Umbilical cord (tissue), 2 donors: ENCODE results near the gene LPIN1. TPM values are rescaled to one million over a fixed set of nuclear protein-coding genes. Genes with fewer than 3 reads are reported as not detected.
A peak's percentile ranks its signal among the peaks of the same experiment; 100 is the strongest.
"Not testable (repeated sequence)": the region's sequence is repeated elsewhere in the genome, so short reads cannot be mapped to it uniquely, and the experiment has no call there.

ENCODE experiments used
- DNase-seq: peaks from one replicate; pipeline ENCODE4 v3.0.0-alpha.2; 2015; ENCODE audit warnings: low spot score
- total RNA-seq: library from RNA; depleted of rRNA; stranded (reverse); fragments of >200 nt; gene quantifications from one replicate; pipeline ENCODE4 v1.2.3, GENCODE V29; 2014; ENCODE audit warnings: low replicate concordance; ENCODE audit not compliant: insufficient read depth

LPIN1 gene
- total RNA-seq, 1 donor from 2014 or later: 23.1 TPM

DNA sequence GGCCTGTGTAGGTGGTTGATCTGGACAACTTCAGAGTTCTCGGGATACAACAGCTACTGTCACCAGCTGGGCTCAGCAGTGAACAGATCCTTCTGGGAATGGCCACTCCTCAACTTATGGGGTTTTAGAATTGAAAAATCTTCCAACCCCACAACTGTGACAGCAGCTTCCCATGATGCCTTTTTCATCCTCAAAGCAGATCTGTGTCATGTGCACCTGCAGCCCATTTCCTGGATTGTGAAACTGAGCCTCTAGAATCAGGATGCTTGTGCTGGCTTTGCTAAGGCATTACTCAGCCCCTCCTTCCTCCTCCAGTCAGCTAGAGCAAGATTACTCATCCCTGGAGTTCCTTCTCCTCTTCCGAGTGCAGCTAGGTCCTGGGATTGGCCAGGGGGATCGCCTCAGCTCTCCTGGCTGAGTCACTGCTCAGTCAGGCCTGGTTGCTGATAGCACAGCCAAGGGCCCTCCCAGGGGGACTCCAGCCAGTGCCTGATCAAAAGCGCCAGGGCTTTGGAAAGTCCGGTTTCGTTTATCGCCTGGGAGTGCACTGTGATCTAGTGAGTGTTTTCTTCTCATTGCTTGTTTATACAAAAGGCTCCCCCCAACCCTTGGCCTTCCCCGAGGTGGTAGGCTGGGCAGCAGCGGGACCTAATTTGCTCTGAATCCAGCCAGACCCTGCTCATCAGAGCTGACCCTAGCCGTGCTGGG, 2.4 kb upstream of the LPIN1 start:
- DNase-seq: peak; percentile 99

DNA sequence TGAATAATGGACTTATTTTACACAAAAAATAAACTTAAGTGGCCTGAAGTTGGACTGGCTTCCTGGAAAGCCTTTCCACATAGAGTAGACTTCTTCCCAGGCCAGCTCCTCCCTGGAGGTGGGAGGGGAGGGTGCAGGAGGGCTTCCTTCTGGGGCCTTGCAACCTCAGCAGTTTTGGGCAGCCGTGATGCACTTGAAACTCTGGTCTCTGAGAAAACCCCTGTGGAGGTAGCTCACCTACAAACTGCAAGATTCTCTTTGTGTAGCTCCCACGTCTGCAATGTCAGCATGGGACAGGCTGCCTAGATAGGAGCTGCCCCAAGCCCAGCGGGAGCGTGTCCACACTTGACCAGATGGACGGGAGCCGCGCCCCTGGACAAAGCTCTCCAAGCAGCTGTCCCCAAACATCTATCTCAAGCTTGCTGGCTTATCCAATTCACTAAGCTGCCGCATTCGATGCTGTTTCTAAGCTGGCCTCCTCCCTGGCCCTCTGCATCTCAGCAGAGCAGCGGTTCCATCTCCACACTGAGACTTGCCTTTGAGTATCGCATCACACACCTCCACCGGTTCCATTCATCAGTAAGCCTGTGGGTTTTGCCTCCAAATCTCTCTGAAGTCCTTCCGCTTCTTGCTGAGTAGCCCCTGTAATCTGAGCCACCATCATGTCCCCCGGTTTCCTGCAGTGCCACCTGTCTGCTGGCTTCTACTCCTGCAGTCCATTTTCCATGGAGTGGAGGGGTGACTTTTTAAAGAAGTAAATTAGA, 1.6 kb upstream of the LPIN1 start:
- DNase-seq: peak; percentile 71

DNA sequence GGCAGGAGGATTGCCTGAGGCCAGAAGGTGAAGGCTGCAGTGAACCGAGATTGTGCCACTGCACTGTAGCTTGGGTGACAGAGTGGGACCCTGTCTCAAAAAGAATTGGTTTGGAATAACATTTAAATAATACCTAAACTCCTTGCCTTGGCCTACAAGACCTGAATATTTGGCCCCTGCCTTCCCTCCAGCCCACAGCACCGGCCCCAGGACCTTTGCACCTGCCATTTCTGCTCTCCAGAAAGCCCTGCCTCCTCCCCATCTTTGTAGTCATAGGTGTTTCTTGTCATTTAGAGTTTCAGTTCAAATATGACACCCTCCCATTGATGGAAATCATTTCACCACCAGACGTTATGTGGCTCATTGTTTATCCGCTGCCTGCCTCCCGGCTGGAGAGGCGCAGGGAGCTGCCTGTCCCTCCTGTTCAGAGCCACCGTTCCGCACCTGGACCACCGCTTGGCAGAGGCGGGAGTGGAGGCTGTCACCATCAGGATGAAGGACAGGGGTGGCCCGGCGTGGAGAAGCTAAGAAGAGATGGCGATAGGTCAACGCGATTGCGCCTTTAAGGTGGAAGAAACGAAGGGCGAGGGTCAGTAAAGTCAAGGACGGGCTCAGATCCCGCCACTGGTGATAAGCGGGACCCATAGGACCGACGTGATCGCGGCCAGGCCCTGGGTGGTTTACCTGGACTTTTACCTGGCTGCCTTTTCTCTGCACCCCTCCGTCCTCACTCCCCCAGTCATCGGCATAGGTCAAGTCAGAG, 638 bp upstream of the LPIN1 start:
- DNase-seq: no peak

DNA sequence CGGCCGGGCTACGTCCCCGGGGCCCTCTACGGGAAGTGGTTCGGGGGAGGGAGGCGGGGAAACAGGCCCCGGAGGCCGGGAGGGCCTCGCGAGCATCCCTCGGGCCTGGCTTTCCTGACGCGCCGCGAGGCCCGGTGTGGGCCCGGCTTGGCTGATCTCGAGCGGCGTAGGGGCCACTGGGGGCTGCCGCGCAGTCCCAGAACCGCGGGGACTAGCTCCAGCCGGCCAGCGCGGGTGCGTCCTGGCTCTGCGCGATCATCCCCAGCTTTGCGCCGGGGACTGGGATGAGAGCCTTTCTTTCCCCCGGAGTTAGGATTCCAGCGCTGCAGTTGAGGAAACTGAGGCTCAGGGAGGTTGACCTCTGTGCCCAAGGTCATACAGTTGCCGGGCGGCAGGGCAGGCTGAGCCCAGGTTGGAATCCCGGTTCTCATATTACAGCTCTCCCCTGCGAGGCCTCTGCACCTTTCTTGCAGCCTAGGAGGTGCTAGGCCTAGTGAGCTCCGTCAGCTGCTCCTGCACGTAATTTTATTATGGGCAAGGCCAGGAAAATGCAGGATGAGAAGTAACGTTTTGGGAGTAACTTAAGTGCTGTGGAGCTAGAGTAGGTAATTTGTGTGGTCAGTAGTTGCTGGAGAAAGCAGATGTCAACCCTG, 501 bp downstream of the LPIN1 start:
- peak; percentile 38 for DNase-seq

DNA sequence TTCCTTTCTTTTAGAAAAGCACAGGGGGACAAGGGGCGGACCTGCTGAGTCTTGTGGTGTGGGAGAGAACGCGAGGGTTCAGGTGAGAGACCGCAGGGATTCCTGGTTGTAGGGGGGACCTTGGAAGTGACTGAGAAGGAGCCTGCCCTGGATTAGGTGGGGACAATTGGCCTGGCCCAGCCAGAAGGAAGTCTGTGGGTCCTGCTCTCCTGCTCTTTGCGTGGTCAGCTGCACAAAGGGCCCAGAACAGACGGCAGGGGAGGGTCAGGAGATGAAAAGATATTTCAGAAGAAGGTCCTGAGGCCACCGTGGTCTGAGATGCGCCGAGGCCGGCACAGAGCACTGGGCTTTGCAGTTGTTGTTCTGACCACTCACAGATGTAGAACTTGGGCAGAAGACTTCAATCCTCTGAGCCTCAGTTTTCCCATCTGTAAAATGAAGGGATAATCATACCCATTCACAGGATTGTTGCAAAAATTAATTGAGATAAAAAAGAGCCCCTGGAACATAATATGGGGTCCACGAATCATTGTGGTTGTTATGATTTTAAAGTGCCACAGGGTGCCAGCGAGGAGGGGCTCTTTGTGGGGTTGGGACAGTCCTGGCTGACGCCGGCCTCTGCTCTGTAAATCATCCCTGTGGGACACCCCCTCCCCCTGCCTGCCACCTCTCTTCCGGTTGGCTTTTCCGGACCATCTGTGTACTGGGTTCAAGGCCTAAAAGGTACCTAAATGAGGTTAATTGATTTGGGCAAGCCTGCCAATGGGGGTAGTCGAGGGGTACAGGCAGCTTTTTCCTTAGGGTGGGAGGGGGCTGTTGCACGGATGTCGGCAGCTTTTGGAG, 1.8 kb downstream of the LPIN1 start:
- no peak for DNase-seq

DNA sequence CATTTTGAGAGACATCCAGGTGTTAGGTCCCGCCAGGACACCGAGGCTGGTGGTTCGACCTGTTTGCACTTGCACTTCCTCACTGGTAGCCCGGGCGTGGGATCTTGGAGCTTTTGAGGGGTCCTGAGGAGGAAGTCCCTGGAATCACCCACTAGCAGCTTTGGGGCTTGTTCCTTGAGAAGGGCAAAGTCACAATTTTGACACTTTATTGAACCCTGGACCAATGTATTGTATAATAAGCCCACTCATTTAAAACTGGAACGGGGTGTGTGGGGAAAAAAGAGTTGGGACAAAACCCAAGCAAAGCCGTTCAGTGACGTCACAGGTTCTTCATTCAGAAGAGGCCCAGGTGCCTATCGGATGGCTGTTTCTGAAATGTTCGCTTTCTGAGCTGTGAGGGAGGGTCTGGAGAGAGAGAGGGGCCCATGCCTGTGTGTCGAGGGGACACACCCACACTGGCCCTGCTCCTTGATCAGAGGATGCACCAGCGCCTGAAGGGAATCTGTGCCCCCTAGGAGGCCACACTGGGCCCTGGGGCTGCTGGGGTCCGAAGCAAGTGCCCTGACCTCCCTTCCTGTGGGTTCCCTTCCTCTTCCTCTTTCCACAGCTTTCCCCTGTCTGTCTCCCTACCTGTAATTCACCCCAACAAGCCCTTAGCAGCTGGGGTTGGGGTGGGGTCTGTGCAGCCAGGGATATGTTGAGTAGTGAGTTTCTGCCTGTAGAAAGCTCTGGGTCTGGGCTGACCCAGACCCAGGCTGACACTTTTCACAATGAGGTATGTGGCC, 2.6 kb downstream of the LPIN1 start:
- DNase-seq: no peak

DNA sequence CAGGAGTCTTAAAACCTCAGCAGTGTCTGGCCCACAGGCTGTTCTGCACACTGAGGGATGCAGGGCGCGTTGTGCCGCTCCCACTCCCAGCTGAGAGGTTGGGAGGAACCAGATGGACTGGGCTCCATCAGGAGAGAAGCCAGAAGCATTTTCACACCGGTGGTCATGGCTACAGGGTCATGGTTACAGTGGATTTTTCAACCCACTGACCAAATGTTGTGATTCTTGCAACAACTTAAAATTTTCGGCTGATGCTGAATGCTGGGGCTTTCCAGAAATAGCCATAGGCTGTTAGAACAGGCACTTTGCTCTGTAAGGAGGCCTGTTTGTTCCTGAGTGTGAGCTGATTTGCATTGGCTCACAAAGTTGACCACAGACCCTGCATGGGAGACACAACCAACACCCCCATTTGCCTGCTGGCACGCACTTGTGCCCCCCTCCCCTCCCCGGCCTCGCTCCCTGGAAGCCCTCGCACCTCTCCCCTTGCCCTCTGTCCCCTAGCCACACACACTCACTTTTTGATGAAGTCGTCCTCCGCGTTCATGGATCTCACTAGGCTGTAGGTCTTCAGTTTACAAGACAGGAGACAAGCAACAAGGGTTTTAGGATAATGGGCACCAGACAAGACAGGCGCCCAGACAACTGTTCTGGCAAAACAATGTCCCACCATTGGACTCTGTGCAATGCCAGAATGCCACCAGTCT, 3.4 kb downstream of the LPIN1 start:
- DNase-seq: no peak

DNA sequence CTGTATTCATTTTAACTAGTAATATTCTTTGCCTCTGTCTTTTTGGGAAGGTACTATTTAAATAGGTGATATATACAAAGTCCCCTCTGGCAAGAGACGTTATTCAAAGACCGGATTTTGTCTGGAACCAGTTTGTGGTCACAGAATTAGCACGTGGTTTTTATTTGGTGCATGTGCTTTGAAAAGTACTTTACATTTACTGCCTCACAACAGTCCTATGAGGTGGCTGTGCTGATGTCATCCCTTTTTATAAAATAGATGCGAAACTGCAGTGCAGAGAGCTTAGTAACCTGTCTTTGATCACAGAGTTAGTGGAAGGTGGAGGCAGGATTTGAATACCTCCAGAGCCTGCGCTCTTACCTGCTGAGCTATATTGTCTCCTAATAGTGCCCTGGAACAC, 4.0 kb downstream of the LPIN1 start:
- no peak for DNase-seq

DNA sequence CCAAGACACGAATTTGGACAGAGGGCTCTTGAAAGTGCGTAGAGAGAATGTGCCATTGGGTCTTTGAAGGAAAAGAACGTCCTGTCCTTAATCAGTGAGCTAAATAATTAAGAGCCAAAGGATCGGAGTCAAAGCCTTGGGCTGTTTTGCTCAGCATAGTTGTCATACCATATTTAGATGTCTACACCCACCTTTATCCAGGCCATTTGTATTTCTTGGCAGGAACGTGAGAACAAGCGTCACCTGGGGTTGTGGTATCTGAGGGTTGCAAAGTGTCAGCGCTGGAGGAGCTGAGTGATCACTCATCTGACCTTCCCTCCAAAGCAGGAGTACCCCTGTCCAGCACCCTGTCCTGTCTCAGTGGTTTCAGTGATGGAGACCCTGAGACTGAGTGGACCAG, 4.5 kb downstream of the LPIN1 start:
- DNase-seq: no peak

DNA sequence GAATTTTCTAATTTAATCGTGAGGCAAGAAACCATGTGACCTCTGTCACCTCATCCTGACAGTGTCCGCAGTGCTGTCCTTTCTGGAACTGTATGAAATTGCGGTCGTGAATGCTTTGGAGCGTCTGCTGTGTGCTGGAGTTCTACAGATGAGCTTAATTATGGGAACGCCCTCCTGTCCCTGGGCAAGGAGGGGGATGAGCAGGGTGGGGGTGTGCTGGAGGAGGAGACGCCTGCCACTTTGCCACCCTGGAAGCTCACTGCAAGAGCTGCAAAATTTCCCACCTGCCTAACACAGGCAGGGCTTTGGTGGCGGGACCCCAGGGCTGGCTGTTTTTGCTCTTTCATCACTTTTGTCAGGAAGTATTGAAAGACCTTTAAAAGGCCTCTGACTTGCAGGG, 6.5 kb downstream of the LPIN1 start:
- DNase-seq: no peak

DNA sequence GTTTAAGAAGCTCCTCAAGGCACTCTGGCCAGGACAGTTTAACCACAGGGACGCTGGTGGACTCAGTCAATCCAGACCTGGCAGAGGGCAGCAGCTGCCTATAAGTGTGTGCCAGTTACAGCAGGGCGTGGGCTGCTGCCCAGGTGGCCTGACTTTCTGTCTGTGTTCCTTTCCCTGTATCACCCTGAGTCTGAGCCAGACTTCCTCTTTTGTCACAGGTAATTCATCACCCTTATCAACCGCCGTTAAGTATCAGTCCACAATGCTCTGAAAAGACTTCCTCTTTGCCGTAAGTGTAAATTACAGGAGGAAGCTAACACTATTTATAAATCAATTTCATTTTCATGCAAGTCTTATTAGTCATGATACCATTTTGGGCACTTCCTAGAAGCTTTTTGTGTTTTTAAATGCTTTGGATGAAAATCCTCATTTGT, 7.0 kb downstream of the LPIN1 start:
- DNase-seq: no peak

DNA sequence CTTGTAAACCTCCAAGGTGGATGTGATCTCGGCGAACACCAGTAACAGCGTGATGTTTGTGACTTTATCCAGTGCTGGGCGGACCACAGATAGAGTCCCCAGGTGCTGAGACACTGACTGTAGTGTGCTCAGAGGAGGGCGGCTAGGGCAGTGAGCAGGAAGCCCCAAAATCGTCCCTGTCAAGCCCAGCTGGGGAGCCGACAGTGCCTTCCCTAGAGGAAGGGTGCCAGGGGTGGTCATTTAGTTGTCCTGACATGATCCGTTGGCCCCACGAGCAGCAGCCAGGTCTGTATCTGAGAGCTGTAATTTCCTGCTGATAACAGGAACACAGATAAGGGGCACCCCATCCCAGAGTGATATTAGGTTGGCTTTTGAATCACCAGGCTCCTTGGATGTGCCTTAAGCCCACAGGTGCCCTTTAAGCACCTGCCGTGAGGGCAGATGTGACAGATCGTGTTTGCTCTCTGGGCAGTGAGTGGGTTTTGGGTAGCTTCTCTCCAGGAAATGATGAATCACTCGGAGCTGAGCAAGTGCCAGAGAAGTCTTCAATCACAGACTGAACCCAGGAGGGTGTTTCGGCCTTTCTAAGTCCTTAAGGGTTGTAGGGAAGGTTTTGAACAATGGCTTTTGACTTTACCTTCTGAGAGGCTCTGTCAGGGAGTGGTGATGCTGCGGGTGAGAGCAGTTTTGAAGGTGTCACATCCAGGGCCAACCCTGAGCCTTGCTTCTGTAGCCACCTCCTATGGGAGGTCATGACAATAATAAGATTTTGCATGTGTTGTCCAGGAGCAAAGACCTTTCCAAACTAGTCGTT, 7.7 kb downstream of the LPIN1 start:
- no peak for DNase-seq

DNA sequence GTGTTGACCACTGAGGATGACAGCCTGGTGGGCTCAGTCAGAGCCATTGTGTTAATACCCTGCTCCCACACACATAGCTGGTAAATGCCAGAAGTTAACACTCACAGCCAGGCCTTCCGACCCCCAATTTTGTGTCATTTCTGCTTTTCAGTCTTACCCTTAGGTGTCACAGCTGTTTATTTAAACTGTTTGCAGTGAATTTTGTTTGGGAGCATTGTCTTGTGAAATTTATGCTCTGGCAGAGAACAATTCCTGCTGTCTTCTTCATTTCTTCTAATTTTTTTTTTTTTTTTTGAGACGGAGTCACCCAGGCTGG, 8.2 kb downstream of the LPIN1 start:
- no peak for DNase-seq

DNA sequence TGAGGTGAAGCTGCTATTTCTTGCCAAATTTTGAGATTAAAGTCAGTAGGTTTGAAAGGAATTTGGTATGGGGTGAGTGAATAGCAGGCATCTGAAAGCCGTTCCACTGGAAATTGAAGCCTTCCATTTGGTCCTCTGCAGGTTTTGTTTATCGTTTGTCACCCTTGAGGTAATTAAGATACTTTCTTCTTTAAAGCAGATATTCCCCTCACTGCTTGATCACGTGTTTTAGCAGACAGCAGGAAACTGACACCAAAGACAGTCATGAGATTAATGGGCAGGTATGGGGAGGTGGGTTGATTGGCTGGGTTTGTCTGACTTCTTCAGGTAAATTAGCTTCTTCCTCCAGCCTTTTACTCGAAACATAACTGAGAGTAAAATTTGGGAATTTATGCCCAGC, 10.7 kb downstream of the LPIN1 start:
- no peak for DNase-seq

DNA sequence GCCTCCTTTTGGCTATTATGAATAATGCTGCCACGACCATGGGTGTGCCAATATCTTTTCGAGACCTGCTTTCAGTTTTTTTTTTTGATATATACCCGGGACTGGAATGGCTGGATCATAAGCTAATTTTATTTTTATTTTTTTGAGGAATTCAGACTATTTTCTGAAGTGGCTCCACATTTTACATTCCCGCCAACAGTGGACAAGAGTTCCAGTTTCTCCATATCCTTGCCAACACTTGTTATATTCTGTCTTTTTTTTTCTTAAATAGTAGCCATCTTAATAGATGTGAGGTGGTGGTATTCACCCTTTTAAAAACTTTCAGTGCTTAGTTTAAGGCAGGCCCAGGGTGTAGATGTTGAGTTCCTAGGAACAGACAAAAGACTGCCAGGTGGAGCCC, 11.8 kb downstream of the LPIN1 start:
- no peak for DNase-seq

DNA sequence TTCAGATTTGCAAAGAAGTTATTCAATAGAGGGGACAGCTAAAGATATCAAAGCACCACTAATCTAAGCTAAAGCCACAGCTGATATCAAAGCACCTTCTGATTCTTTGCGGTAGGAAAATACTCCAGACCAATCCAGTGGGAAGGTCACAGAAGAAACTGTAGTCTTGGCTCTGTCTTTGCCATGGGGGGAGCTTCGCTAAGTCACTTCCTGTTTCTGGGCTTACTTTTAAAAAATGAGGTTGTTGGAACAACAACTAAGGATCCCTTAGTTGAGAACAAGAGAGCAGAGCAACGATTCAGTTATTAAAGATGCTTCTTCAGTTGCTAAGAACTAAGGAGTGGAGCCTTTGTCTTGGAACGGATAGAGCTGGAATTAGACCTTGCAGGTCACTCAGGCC, 12.2 kb downstream of the LPIN1 start:
- DNase-seq: no peak

DNA sequence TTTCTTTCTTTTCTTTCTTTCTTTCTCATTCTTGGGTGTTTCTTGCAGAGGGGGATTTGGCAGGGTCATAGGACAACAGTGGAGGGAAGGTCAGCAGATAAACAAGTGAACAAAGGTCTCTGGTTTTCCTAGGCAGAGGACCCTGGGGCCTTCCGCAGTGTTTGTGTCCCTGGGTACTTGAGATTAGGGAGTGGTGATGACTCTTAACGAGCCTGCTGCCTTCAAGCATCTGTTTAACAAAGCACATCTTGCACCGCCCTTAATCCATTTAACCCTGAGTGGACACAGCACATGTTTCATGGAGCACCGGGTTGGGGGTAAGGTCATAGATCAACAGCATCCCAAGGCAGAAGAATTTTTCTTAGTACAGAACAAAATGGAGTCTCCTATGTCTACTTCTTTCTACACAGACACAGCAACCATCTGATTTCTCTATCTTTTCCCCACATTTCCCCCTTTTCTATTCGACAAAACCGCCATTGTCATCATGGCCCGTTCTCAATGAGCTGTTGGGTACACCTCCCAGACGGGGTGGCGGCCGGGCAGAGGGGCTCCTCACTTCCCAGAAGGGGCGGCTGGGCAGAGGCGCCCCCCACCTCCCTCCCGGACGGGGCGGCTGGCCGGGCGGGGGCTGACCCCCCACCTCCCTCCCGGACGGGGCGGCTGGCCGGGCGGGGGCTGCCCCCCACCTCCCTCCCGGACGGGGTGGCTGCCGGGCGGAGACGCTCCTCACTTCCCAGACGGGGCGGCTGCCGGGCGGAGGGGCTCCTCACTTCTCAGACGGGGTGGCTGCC, 12.9 kb downstream of the LPIN1 start:
- not testable (repeated sequence) for DNase-seq

DNA sequence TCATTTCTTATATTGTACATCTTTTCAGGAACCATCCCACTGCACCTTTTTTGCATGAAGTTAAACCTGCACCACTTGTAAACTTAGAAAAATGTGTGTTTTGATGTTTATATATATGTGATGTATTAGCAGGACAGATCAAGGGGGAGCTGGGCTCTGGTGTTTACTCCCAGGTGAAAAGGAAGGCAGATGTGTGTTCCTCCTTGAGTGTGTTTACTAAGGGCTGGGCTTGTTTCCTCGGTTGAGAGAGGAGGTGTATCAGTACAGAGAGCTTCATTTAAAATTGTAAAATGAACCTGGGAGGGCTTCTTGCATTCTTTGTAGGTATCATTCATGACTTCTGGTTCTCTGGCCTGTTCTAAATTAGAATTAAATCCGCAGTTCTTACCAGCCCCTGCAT, 14.8 kb downstream of the LPIN1 start:
- DNase-seq: no peak
